Neural cell (in vitro differentiated cells): ENCODE data around the gene CCDC148. TPM values are rescaled to one million over a fixed set of nuclear protein-coding genes. Genes with fewer than 3 reads are reported as not detected.

Experiments used
- H2AFZ ChIP-seq: fragments of 200-600, 300-800 bp; sonication (generic), shearing (Covaris generic); 2 replicates; pipeline ENCODE4 v1.6.0; 2014; ENCODE audit warnings: low read depth, mild to moderate bottlenecking, antibody characterized with exemption, low read length, moderate library complexity
- H3F3A ChIP-seq: fragments of 200-600 bp; shearing (Covaris generic); 2 replicates; pipeline ENCODE4 v1.6.1; 2016; ENCODE audit warnings: mild to moderate bottlenecking, moderate library complexity, mixed read lengths, antibody characterized with exemption, low read length; ENCODE audit not compliant: insufficient read depth, poor library complexity, severe bottlenecking
- H3K27ac ChIP-seq: fragments of 200-600, 300-800 bp; sonication (generic), shearing (Covaris generic); 2 replicates; pipeline ENCODE4 v1.5.1; 2014; ENCODE audit warnings: mild to moderate bottlenecking, low read length, moderate library complexity
- H3K27me3 ChIP-seq: fragments of 300-800, 200-600 bp; sonication (generic), shearing (Covaris generic); 2 replicates; pipeline ENCODE4 v1.6.0; 2014; ENCODE audit warnings: mild to moderate bottlenecking, low read depth, low read length, moderate library complexity; ENCODE audit not compliant: insufficient read depth
- H3K36me3 ChIP-seq: fragments of 300-800, 200-600 bp; sonication (generic), shearing (Covaris generic); 2 replicates; pipeline ENCODE4 v1.5.1; 2014; ENCODE audit warnings: mild to moderate bottlenecking, antibody characterized with exemption, low read length, moderate library complexity; ENCODE audit not compliant: insufficient read depth
- H3K4me2 ChIP-seq: fragments of 300-800, 200-600 bp; sonication (generic), shearing (Covaris generic); 2 replicates; pipeline ENCODE4 v1.6.0; 2014; ENCODE audit warnings: mild to moderate bottlenecking, low read length
- H3K4me3 ChIP-seq: fragments of 300-800, 200-600 bp; sonication (generic), shearing (Covaris generic); 2 replicates; pipeline ENCODE4 v1.5.1; 2014; ENCODE audit warnings: mild to moderate bottlenecking, low read length, moderate library complexity
- H3K79me2 ChIP-seq: fragments of 200-600 bp; shearing (Covaris generic); replicated peaks from 2 replicates; pipeline ENCODE4 v1.6.0; 2014; ENCODE audit warnings: mild to moderate bottlenecking, low read length, moderate library complexity; ENCODE audit not compliant: insufficient read depth
- H3K9ac ChIP-seq: fragments of 300-800, 200-600 bp; sonication (generic), shearing (Covaris generic); 2 replicates; pipeline ENCODE4 v1.6.1; 2016; ENCODE audit warnings: mild to moderate bottlenecking, low read length, mixed read lengths
- H3K9me2 ChIP-seq: fragments of 200-600 bp; shearing (Covaris generic); 2 replicates; pipeline ENCODE4 v1.6.1; 2016; ENCODE audit warnings: mild to moderate bottlenecking, low read length, mixed read lengths; ENCODE audit not compliant: insufficient read depth
- H3K9me3 ChIP-seq: fragments of 200-600, 300-800 bp; sonication (generic), shearing (Covaris generic); 2 replicates; pipeline ENCODE4 v1.6.1; 2016; ENCODE audit warnings: mild to moderate bottlenecking, mixed run types, low read length, moderate library complexity, mixed read lengths
- H4K20me1 ChIP-seq: fragments of 200-600 bp; shearing (Covaris generic); 2 replicates; pipeline ENCODE4 v1.6.1; 2016; ENCODE audit warnings: mild to moderate bottlenecking, mixed run types; ENCODE audit not compliant: insufficient read depth
- CTCF ChIP-seq: fragments of 450-650 bp; IDR thresholded peaks from 2 replicates; pipeline ENCODE4 v1.5.1; 2014; ENCODE audit warnings: antibody characterized with exemption, mild to moderate bottlenecking, moderate library complexity; ENCODE audit not compliant: poor library complexity, severe bottlenecking
- EP300 ChIP-seq: fragments of 450-650 bp; conservative IDR thresholded peaks from 2 replicates; pipeline ENCODE4 v1.6.1; 2014; ENCODE audit warnings: antibody characterized with exemption, mild to moderate bottlenecking, moderate library complexity; ENCODE audit not compliant: poor library complexity, severe bottlenecking
- EZH2 ChIP-seq: fragments of 200-600, 300-800 bp; shearing (Covaris generic), sonication (generic); IDR thresholded peaks from 2 replicates; pipeline ENCODE4 v1.6.1; 2014; ENCODE audit warnings: antibody characterized with exemption, low read length, borderline replicate concordance, mild to moderate bottlenecking; ENCODE audit not compliant: insufficient read depth, poor library complexity, severe bottlenecking
- MXI1 ChIP-seq: fragments of 450-650 bp; conservative IDR thresholded peaks from 2 replicates; pipeline ENCODE4 v1.6.1; 2014; ENCODE audit warnings: antibody characterized with exemption, mild to moderate bottlenecking; ENCODE audit not compliant: poor library complexity, severe bottlenecking
- POLR2AphosphoS5 ChIP-seq: IDR thresholded peaks from 2 replicates; pipeline ENCODE4 v1.6.1; 2012
- RAD21 ChIP-seq: fragments of 450-650 bp; conservative IDR thresholded peaks from 2 replicates; pipeline ENCODE4 v1.6.1; 2014; ENCODE audit warnings: antibody characterized with exemption, mild to moderate bottlenecking, moderate library complexity
- REST ChIP-seq: IDR thresholded peaks from 2 replicates; pipeline ENCODE4 v1.6.1; 2012; ENCODE audit warnings: borderline replicate concordance
- SMC3 ChIP-seq: fragments of 450-650 bp; conservative IDR thresholded peaks from 2 replicates; pipeline ENCODE4 v1.6.1; 2014; ENCODE audit warnings: antibody characterized with exemption, mild to moderate bottlenecking, moderate library complexity; ENCODE audit not compliant: poor library complexity
- TAF1 ChIP-seq: IDR thresholded peaks from 2 replicates; pipeline ENCODE4 v1.6.1; 2012; ENCODE audit warnings: low read depth
- polyA plus RNA-seq: library from polyadenylated mRNA; depleted of rRNA; stranded (reverse); fragments of >200 nt; gene quantifications from 2 replicates; pipeline ENCODE4 v1.2.3, GENCODE V29; 2014

The CCDC148 gene
- polyA plus RNA-seq, 1 donor from 2014 or later: 1.8 TPM

GRCh38 chr2:158500333-158500732 is 43.8 kb upstream of the CCDC148 start:
- TF ChIP-seq EZH2: no peak
- TF ChIP-seq CTCF: no peak
- no peak for TF ChIP-seq REST
- no peak for TF ChIP-seq MXI1
- TF ChIP-seq EP300: no peak
- no peak for TF ChIP-seq TAF1
- TF ChIP-seq SMC3: no peak
- Histone ChIP-seq H3K27me3 (no peaks in the 10 kb centered on the region), H3K9me2 (no peaks in the 10 kb centered on the region), H3K4me2 (no peak overlapping the region), H3K9ac (no peak overlapping the region), H4K20me1 (no peaks in the 10 kb centered on the region), H3K36me3 (no peaks in the 10 kb centered on the region), H3K4me3 (no peak overlapping the region), H2AFZ (no peak overlapping the region), H3K79me2 (no peaks in the 10 kb centered on the region), H3F3A (no peaks in the 10 kb centered on the region), H3K9me3 (no peaks in the 10 kb centered on the region), H3K27ac (no peak overlapping the region)

- no peaks in the 10 kb centered on the region for H3F3A ChIP-seq
- H3K79me2 ChIP-seq: no peaks in the 10 kb centered on the region
Observed at GRCh38 chr2:158499383-158499782, 42.8 kb upstream of the CCDC148 start.

More at GRCh38 chr2:158499383-158499782, 42.8 kb upstream of the CCDC148 start:
- TF ChIP-seq EP300 (no peak), REST (no peak), CTCF (no peak), RAD21 (no peak), TAF1 (no peak), POLR2AphosphoS5 (no peak), SMC3 (no peak), EZH2 (no peak), MXI1 (no peak)
- Histone ChIP-seq H3K27ac (no peak overlapping the region), H3K4me2 (no peak overlapping the region), H3K27me3 (no peaks in the 10 kb centered on the region), H3K36me3 (no peaks in the 10 kb centered on the region), H3K9me2 (no peaks in the 10 kb centered on the region), H3K9me3 (no peaks in the 10 kb centered on the region), H3K9ac (no peak overlapping the region), H2AFZ (no peak overlapping the region), H4K20me1 (no peaks in the 10 kb centered on the region), H3K4me3 (no peak overlapping the region)
